RWPE2 (cell line): ENCODE results near the gene APOC1.
A peak's percentile ranks its signal among the peaks of the same experiment; 100 is the strongest.

Experiments
- ATAC-seq: fragments of 200-7000 bp; cut with Tn5 transposase; 3 replicates; pipeline ENCODE4 v1.9.1; 2021; ENCODE audit warnings: low read depth
- DNase-seq: peaks from one replicate; pipeline ENCODE4 v3.0.0-alpha.2; 2020; ENCODE audit warnings: low spot score
- H3K27ac ChIP-seq: fragments of 450-650 bp; 2 replicates; pipeline ENCODE4 v1.5.1; 2017; ENCODE audit warnings: mild to moderate bottlenecking; ENCODE audit not compliant: poor library complexity, severe bottlenecking
- H3K27me3 ChIP-seq: fragments of 250-450 bp; sonication (Bioruptor Pico); 2 replicates; pipeline ENCODE4 v1.5.1; 2021; ENCODE audit warnings: mild to moderate bottlenecking, moderate library complexity; ENCODE audit not compliant: insufficient read depth, poor library complexity, severe bottlenecking
- H3K36me3 ChIP-seq: fragments of 250-450 bp; sonication (Bioruptor Pico); 2 replicates; pipeline ENCODE4 v1.5.1; 2020; ENCODE audit warnings: low read depth, mild to moderate bottlenecking, moderate library complexity
- H3K4me1 ChIP-seq: fragments of 250-450 bp; sonication (Bioruptor Pico); 2 replicates; pipeline ENCODE4 v1.5.1; 2021; ENCODE audit warnings: mild to moderate bottlenecking, moderate library complexity; ENCODE audit not compliant: insufficient read depth, poor library complexity, severe bottlenecking
- H3K4me3 ChIP-seq: fragments of 250-450 bp; sonication (Bioruptor Pico); 2 replicates; pipeline ENCODE4 v1.5.1; 2021; ENCODE audit warnings: mild to moderate bottlenecking, moderate library complexity; ENCODE audit not compliant: severe bottlenecking
- H3K9me3 ChIP-seq: fragments of 250-450 bp; sonication (Bioruptor Pico); 2 replicates; pipeline ENCODE4 v1.5.1; 2021; ENCODE audit warnings: mild to moderate bottlenecking, moderate library complexity; ENCODE audit not compliant: severe bottlenecking
- CTCF ChIP-seq: fragments of 450-650 bp; IDR thresholded peaks from one replicate; pipeline ENCODE4 v1.5.1; 2017; ENCODE audit warnings: mild to moderate bottlenecking, moderate library complexity; ENCODE audit not compliant: poor library complexity, severe bottlenecking

The APOC1 gene

GRCh38 chr19:44903602-44904425 is 10.6 kb upstream of the APOC1 start:
- no peak for DNase-seq
- Histone ChIP-seq H3K4me3 (no peak overlapping the region), H3K9me3 (no peaks in the 10 kb centered on the region), H3K27me3 (no peaks in the 10 kb centered on the region), H3K27ac (no peak overlapping the region), H3K4me1 (no peaks in the 10 kb centered on the region), H3K36me3 (peaks cover 39% of the 10 kb centered on the region)
- TF ChIP-seq CTCF, result peak; percentile 96
- ATAC-seq, result peak; percentile 18; the same call in 1 of the 3 replicates

GRCh38 chr19:44904426-44904994 is 9.9 kb upstream of the APOC1 start:
- Histone ChIP-seq H3K27ac (no peak overlapping the region), H3K4me1 (no peaks in the 10 kb centered on the region), H3K9me3 (no peaks in the 10 kb centered on the region), H3K27me3 (no peaks in the 10 kb centered on the region), H3K36me3 (peaks cover 32% of the 10 kb centered on the region), H3K4me3 (no peak overlapping the region)
- TF ChIP-seq CTCF, result no peak
- DNase-seq (no peak), ATAC-seq (no peak)

- TF ChIP-seq CTCF, result no peak
- ATAC-seq (peak; percentile 37), DNase-seq (no peak)
- Histone ChIP-seq H3K27ac (no peak within 1 kb of the TSS), H3K4me3 (peak within 1 kb of the TSS; percentile 17), H3K4me1 (no peaks in the 10 kb centered on the region), H3K27me3 (no peaks in the 10 kb centered on the region), H3K9me3 (no peaks in the 10 kb centered on the region), H3K36me3 (peaks cover 22% of the 10 kb centered on the region)
Observed at GRCh38 chr19:44905437-44906160, 8.8 kb upstream of the APOC1 start, which contains the start of gene APOE. Gene APOE, plus strand, starts transcription at chr19:44905796. Its CDS starts 829 bp downstream, at chr19:44906625.

- TF ChIP-seq CTCF, result no peak
- DNase-seq (no peak), ATAC-seq (no peak)
- Histone ChIP-seq H3K4me1 (no peaks in the 10 kb centered on the region), H3K36me3 (peaks cover 5% of the 10 kb centered on the region), H3K9me3 (no peaks in the 10 kb centered on the region), H3K4me3 (no peak overlapping the region), H3K27ac (no peak overlapping the region), H3K27me3 (no peaks in the 10 kb centered on the region)
Observed at GRCh38 chr19:44907613-44908012, 6.8 kb upstream of the APOC1 start.
